Neural cell (in vitro differentiated cells): ENCODE data around the gene MBNL2.
A peak's percentile ranks its signal among the peaks of the same experiment; 100 is the strongest.

Experiments used
- CTCF ChIP-seq: fragments of 450-650 bp; IDR thresholded peaks from 2 replicates; pipeline ENCODE4 v1.5.1; 2014; ENCODE audit warnings: antibody characterized with exemption, mild to moderate bottlenecking, moderate library complexity; ENCODE audit not compliant: poor library complexity, severe bottlenecking
- EP300 ChIP-seq: fragments of 450-650 bp; conservative IDR thresholded peaks from 2 replicates; pipeline ENCODE4 v1.6.1; 2014; ENCODE audit warnings: antibody characterized with exemption, mild to moderate bottlenecking, moderate library complexity; ENCODE audit not compliant: poor library complexity, severe bottlenecking
- EZH2 ChIP-seq: fragments of 200-600, 300-800 bp; shearing (Covaris generic), sonication (generic); IDR thresholded peaks from 2 replicates; pipeline ENCODE4 v1.6.1; 2014; ENCODE audit warnings: antibody characterized with exemption, low read length, borderline replicate concordance, mild to moderate bottlenecking; ENCODE audit not compliant: insufficient read depth, poor library complexity, severe bottlenecking
- POLR2AphosphoS5 ChIP-seq: IDR thresholded peaks from 2 replicates; pipeline ENCODE4 v1.6.1; 2012
- RAD21 ChIP-seq: fragments of 450-650 bp; conservative IDR thresholded peaks from 2 replicates; pipeline ENCODE4 v1.6.1; 2014; ENCODE audit warnings: antibody characterized with exemption, mild to moderate bottlenecking, moderate library complexity
- REST ChIP-seq: IDR thresholded peaks from 2 replicates; pipeline ENCODE4 v1.6.1; 2012; ENCODE audit warnings: borderline replicate concordance
- SMC3 ChIP-seq: fragments of 450-650 bp; conservative IDR thresholded peaks from 2 replicates; pipeline ENCODE4 v1.6.1; 2014; ENCODE audit warnings: antibody characterized with exemption, mild to moderate bottlenecking, moderate library complexity; ENCODE audit not compliant: poor library complexity
- TAF1 ChIP-seq: IDR thresholded peaks from 2 replicates; pipeline ENCODE4 v1.6.1; 2012; ENCODE audit warnings: low read depth

GRCh38 chr13:97413694-97414093, 191.6 kb downstream of the MBNL2 start:
- TF ChIP-seq CTCF (no peak), SMC3 (no peak), TAF1 (no peak), RAD21 (no peak), EZH2 (no peak), EP300 (no peak), POLR2AphosphoS5 (peak; percentile 53), REST (peak; percentile 59)
